ENCODE results near the gene BBIP1. TPM values are rescaled to one million over a fixed set of nuclear protein-coding genes. Genes with fewer than 3 reads are reported as not detected.

The BBIP1 gene
- total RNA-seq, 1 experiment from 2014 or later = 32.9 TPM

DNA sequence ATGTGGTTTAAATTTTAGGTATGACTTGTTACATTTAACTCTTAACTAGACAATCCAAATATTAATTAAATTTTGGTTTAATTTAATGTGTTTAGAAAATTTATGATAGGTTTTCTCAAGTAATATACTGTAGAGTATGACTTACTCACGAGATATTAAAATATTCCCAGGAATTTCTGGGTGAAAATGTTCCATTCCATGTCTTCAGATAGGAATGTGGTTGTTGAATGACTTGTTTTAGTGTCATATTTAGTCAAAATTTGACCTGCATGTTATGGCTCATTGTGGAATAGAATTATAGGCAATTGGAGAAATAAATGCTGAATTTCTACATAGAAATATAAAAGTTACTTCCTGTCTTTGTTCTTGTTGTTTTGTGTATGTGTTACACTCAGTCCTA lies 47.2 kb upstream of the BBIP1 start:
- Histone ChIP-seq H3K4me1 (ENCODE audit: insufficient read depth, low read length, poor library complexity, severe bottlenecking) (peaks cover 9% of the 10 kb centered on the region), H3K27me3 (replicated peaks; ENCODE audit: insufficient read depth, low read depth, low read length, poor library complexity) (no peaks in the 10 kb centered on the region), H3K36me3 (ENCODE audit: insufficient read depth, low read length, poor library complexity, severe bottlenecking) (no peaks in the 10 kb centered on the region), H3K27ac (ENCODE audit: low read depth, low read length, poor library complexity, severe bottlenecking) (no peak overlapping the region), H3K4me3 (ENCODE audit: low read depth, low read length, poor library complexity, severe bottlenecking) (no peak overlapping the region), H3K9me3 (ENCODE audit: low read depth, low read length, poor library complexity, severe bottlenecking) (no peaks in the 10 kb centered on the region)
- BruUV-seq (replicated peaks) = no TSS peak
- intact Hi-C loops (cut with micrococcal nuclease; ENCODE audit: unreplicated experiment) = no loop called here
- ChIA-PET POLR2A (ENCODE audit: low non-redundant PET) (no interaction called here), CTCF (no interaction called here)
- TF ChIP-seq, protein P1, sequence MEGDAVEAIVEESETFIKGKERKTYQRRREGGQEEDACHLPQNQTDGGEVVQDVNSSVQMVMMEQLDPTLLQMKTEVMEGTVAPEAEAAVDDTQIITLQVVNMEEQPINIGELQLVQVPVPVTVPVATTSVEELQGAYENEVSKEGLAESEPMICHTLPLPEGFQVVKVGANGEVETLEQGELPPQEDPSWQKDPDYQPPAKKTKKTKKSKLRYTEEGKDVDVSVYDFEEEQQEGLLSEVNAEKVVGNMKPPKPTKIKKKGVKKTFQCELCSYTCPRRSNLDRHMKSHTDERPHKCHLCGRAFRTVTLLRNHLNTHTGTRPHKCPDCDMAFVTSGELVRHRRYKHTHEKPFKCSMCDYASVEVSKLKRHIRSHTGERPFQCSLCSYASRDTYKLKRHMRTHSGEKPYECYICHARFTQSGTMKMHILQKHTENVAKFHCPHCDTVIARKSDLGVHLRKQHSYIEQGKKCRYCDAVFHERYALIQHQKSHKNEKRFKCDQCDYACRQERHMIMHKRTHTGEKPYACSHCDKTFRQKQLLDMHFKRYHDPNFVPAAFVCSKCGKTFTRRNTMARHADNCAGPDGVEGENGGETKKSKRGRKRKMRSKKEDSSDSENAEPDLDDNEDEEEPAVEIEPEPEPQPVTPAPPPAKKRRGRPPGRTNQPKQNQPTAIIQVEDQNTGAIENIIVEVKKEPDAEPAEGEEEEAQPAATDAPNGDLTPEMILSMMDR (conservative IDR thresholded peaks at IDR 0.05; ENCODE audit: low read depth, low read length) = no peak
- no peak for TF ChIP-seq EZH2 (IDR thresholded peaks at IDR 0.05; ENCODE audit: borderline replicate concordance, low read depth, low read length, poor library complexity, severe bottlenecking)
- DNase-seq (ENCODE audit: low spot score) = no peak

DNA sequence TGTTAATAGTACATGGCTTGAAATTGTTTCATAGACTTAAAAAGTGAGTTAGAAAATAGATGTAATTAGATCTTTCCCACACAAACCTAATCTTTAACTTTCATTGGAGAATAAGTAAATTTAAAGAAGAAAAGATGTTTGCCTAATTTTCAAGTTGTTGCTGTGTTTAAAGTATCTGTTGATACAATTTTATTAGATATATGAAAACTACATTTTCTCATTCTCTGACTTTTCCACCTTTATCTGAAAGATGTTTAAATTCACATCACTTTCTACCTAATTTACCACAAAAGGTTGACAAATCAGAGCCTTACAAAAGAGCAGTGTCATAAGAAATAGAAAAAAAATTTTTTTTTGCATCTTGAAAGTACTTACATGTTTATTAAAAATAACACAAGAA lies 46.2 kb upstream of the BBIP1 start:
- Histone ChIP-seq H3K36me3 (ENCODE audit: insufficient read depth, low read length, poor library complexity, severe bottlenecking) (no peaks in the 10 kb centered on the region), H3K4me3 (ENCODE audit: low read depth, low read length, poor library complexity, severe bottlenecking) (no peak overlapping the region), H3K9me3 (ENCODE audit: low read depth, low read length, poor library complexity, severe bottlenecking) (no peaks in the 10 kb centered on the region), H3K27ac (ENCODE audit: low read depth, low read length, poor library complexity, severe bottlenecking) (no peak overlapping the region), H3K27me3 (replicated peaks; ENCODE audit: insufficient read depth, low read depth, low read length, poor library complexity) (no peaks in the 10 kb centered on the region), H3K4me1 (ENCODE audit: insufficient read depth, low read length, poor library complexity, severe bottlenecking) (peaks cover 9% of the 10 kb centered on the region)
- DNase-seq (ENCODE audit: low spot score) = no peak
- no TSS peak for BruUV-seq (replicated peaks)
- intact Hi-C loops (cut with micrococcal nuclease; ENCODE audit: unreplicated experiment) = no loop called here
- no peak for TF ChIP-seq EZH2 (IDR thresholded peaks at IDR 0.05; ENCODE audit: borderline replicate concordance, low read depth, low read length, poor library complexity, severe bottlenecking)
- TF ChIP-seq, protein P1 (conservative IDR thresholded peaks at IDR 0.05; ENCODE audit: low read depth, low read length) = no peak
- ChIA-PET POLR2A (ENCODE audit: low non-redundant PET) (no interaction called here), CTCF (no interaction called here)

DNA sequence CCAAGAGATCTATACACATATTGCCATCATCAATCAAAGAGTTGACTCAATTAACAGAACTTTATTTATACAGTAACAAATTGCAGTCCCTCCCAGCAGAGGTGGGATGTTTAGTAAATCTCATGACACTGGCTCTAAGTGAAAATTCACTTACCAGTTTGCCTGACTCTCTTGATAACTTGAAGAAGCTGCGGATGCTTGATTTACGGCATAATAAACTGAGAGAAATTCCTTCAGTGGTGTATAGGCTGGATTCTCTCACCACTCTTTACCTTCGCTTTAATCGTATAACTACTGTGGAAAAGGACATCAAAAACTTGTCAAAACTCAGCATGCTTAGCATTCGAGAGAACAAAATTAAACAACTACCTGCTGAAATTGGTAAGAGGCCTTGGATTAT lies 45.7 kb upstream of the BBIP1 start:
- TF ChIP-seq EZH2 (IDR thresholded peaks at IDR 0.05; ENCODE audit: borderline replicate concordance, low read depth, low read length, poor library complexity, severe bottlenecking) = no peak
- TF ChIP-seq, protein P1 (conservative IDR thresholded peaks at IDR 0.05; ENCODE audit: low read depth, low read length) = no peak
- no peak overlapping the region for H3K4me3 ChIP-seq (ENCODE audit: low read depth, low read length, poor library complexity, severe bottlenecking)
- POLR2A ChIA-PET (ENCODE audit: low non-redundant PET) = no interaction called here
- peaks cover 13% of the 10 kb centered on the region for H3K4me1 ChIP-seq (ENCODE audit: insufficient read depth, low read length, poor library complexity, severe bottlenecking)
- CTCF ChIA-PET = no interaction called here
- no peaks in the 10 kb centered on the region for H3K36me3 ChIP-seq (ENCODE audit: insufficient read depth, low read length, poor library complexity, severe bottlenecking)
- no peak for DNase-seq (ENCODE audit: low spot score)
- H3K9me3 ChIP-seq (ENCODE audit: low read depth, low read length, poor library complexity, severe bottlenecking) = no peaks in the 10 kb centered on the region
- BruUV-seq (replicated peaks) = no TSS peak
- no peak overlapping the region for H3K27ac ChIP-seq (ENCODE audit: low read depth, low read length, poor library complexity, severe bottlenecking)
- intact Hi-C loops (cut with micrococcal nuclease; ENCODE audit: unreplicated experiment) = no loop called here
- no peaks in the 10 kb centered on the region for H3K27me3 ChIP-seq (replicated peaks; ENCODE audit: insufficient read depth, low read depth, low read length, poor library complexity)

All from A673 (cell line).